ENCODE measurements around the gene TMEM270. TPM values are rescaled to one million over a fixed set of nuclear protein-coding genes. Genes with fewer than 3 reads are reported as not detected.

The TMEM270 gene
- total RNA-seq, 1 experiment from 2014 or later: not detected

DNA sequence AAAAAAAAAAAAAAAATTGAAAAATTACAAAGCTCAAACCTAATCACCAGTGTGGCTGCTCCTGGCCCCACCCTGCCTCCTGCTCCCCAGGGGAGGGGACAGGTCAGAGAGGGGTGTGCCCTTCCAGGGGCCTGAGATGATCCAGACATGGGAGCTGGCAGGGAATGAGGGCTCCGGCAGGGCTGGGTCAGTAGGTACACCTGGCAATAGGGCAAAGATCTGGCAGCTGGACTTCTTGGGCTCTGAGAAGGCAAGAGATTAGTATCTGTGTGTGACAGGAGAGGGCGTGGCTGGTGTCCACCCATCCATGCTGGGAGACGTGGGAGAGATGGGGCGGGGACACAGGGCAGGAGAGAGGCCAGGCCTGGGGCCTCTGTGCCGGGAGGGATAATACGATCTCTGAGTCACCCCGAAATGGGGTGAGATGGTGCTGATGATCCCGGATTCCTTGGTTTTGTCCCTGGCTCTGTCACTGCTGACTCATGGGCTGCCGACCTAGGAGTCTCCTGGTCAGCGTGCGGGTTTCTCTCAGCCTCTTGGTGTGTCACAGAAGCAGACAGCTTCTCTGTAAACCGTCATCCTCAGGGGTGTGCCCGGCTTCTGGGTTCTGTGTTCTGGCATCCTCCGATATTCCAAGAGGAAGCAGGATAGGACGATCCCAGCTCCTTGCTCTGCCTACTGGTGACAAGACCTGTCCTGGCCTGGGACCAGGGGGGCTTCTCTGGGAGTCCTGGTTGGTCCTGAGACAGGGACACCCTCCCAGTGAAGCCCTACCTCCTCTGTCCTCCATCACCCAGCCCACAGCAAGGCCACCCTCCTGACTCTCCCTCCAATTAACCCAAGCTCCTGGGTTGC lies 38.4 kb upstream of the TMEM270 start:
- H3K4me1 ChIP-seq: peaks cover 32% of the 10 kb centered on the region
- ChIA-PET CTCF (interaction anchor here (0.9 kb wide), 1 partner anchor 33 kb away, joined by 3 read pairs; no protein-coding TSS in a partner anchor), POLR2A (interaction anchor here (0.9 to 1.0 kb wide), 2 partner anchors 30 to 52 kb away, joined by 3 read pairs; partner anchors contain the start of gene CLDN3)
- no TSS peak for BruUV-seq (replicated peaks)
- H3K27me3 Mint-ChIP-seq (ENCODE audit: insufficient read depth, unreplicated experiment): no peaks in the 10 kb centered on the region
- H3K4me3 Mint-ChIP-seq (ENCODE audit: unreplicated experiment): peak overlapping the region; percentile 58
- H3K27ac Mint-ChIP-seq (ENCODE audit: unreplicated experiment): peak overlapping the region; percentile 84
- intact Hi-C loops (cut with micrococcal nuclease; ENCODE audit: unreplicated experiment): loop anchor here (1.0 kb wide), 1 partner anchor 8 kb away; the partner anchor contains the start of gene CLDN4
- peaks cover 6% of the 10 kb centered on the region for H3K36me3 Mint-ChIP-seq (ENCODE audit: insufficient read depth, unreplicated experiment)
- H3K4me3 ChIP-seq (ENCODE audit: low read depth, low read length): no peak overlapping the region
- peaks cover 36% of the 10 kb centered on the region for H3K4me1 Mint-ChIP-seq (ENCODE audit: low read depth, unreplicated experiment)
- DNase-seq: peak; percentile 81 to 94
- H3K36me3 ChIP-seq (ENCODE audit: control insufficient read depth, insufficient read depth, low read length): no peaks in the 10 kb centered on the region
- H3K27me3 ChIP-seq (replicated peaks; ENCODE audit: control insufficient read depth, insufficient read depth, low read length): no peaks in the 10 kb centered on the region
- TF ChIP-seq, protein P1, sequence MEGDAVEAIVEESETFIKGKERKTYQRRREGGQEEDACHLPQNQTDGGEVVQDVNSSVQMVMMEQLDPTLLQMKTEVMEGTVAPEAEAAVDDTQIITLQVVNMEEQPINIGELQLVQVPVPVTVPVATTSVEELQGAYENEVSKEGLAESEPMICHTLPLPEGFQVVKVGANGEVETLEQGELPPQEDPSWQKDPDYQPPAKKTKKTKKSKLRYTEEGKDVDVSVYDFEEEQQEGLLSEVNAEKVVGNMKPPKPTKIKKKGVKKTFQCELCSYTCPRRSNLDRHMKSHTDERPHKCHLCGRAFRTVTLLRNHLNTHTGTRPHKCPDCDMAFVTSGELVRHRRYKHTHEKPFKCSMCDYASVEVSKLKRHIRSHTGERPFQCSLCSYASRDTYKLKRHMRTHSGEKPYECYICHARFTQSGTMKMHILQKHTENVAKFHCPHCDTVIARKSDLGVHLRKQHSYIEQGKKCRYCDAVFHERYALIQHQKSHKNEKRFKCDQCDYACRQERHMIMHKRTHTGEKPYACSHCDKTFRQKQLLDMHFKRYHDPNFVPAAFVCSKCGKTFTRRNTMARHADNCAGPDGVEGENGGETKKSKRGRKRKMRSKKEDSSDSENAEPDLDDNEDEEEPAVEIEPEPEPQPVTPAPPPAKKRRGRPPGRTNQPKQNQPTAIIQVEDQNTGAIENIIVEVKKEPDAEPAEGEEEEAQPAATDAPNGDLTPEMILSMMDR (IDR thresholded peaks at IDR 0.05; ENCODE audit: insufficient read depth in 1 of 2, low read depth in 1 of 2, low read length in 1 of 2, severe bottlenecking in 1 of 2, unreplicated experiment in 1 of 2): no peak
- no peaks in the 10 kb centered on the region for H3K9me3 ChIP-seq
- no peaks in the 10 kb centered on the region for H3K9me3 Mint-ChIP-seq (ENCODE audit: unreplicated experiment)

GRCh38 chr7:73823257-73823656 lies 37.7 kb upstream of the TMEM270 start:
- no peaks in the 10 kb centered on the region for H3K9me3 ChIP-seq
- H3K4me1 ChIP-seq: peaks cover 34% of the 10 kb centered on the region
- intact Hi-C loops (cut with micrococcal nuclease; ENCODE audit: unreplicated experiment): no loop called here
- TF ChIP-seq, protein P1 (IDR thresholded peaks at IDR 0.05; ENCODE audit: insufficient read depth in 1 of 2, low read depth in 1 of 2, low read length in 1 of 2, severe bottlenecking in 1 of 2, unreplicated experiment in 1 of 2): no peak
- no peaks in the 10 kb centered on the region for H3K27me3 ChIP-seq (replicated peaks; ENCODE audit: control insufficient read depth, insufficient read depth, low read length)
- Mint-ChIP-seq H3K9me3 (ENCODE audit: unreplicated experiment) (no peaks in the 10 kb centered on the region), H3K36me3 (ENCODE audit: insufficient read depth, unreplicated experiment) (peaks cover 6% of the 10 kb centered on the region), H3K27me3 (ENCODE audit: insufficient read depth, unreplicated experiment) (no peaks in the 10 kb centered on the region), H3K4me1 (ENCODE audit: low read depth, unreplicated experiment) (peaks cover 43% of the 10 kb centered on the region), H3K4me3 (ENCODE audit: unreplicated experiment) (peak overlapping the region; percentile 58), H3K27ac (ENCODE audit: unreplicated experiment) (peak overlapping the region; percentile 84)
- no peak overlapping the region for H3K4me3 ChIP-seq (ENCODE audit: low read depth, low read length)
- no peaks in the 10 kb centered on the region for H3K36me3 ChIP-seq (ENCODE audit: control insufficient read depth, insufficient read depth, low read length)
- DNase-seq: peak in 1 of 2 experiments; percentile 13
- ChIA-PET CTCF (interaction anchor here (0.6 kb wide), 1 partner anchor 25 kb away, joined by 4 read pairs; no protein-coding TSS in a partner anchor), POLR2A (interaction anchor here (0.9 kb wide), 1 partner anchor 53 kb away, joined by 3 read pairs; the partner anchor contains the start of gene CLDN3)
- BruUV-seq (replicated peaks): no TSS peak

GRCh38 chr7:73823873-73824592 lies 36.9 kb upstream of the TMEM270 start:
- Histone ChIP-seq H3K9me3 (no peaks in the 10 kb centered on the region), H3K4me3 (ENCODE audit: low read depth, low read length) (no peak overlapping the region), H3K36me3 (ENCODE audit: control insufficient read depth, insufficient read depth, low read length) (no peaks in the 10 kb centered on the region), H3K27me3 (replicated peaks; ENCODE audit: control insufficient read depth, insufficient read depth, low read length) (no peaks in the 10 kb centered on the region), H3K4me1 (peaks cover 40% of the 10 kb centered on the region)
- no peak overlapping the region for H3K4me3 Mint-ChIP-seq (ENCODE audit: unreplicated experiment)
- peaks cover 51% of the 10 kb centered on the region for H3K4me1 Mint-ChIP-seq (ENCODE audit: low read depth, unreplicated experiment)
- intact Hi-C loops (cut with micrococcal nuclease; ENCODE audit: unreplicated experiment): no loop called here
- peak overlapping the region; percentile 84 for H3K27ac Mint-ChIP-seq (ENCODE audit: unreplicated experiment)
- TF ChIP-seq, protein P1 (IDR thresholded peaks at IDR 0.05; ENCODE audit: insufficient read depth in 1 of 2, low read depth in 1 of 2, low read length in 1 of 2, severe bottlenecking in 1 of 2, unreplicated experiment in 1 of 2): no peak
- CTCF ChIA-PET: interaction anchor here (0.6 kb wide), 1 partner anchor 26 kb away, joined by 4 read pairs; no protein-coding TSS in a partner anchor
- H3K36me3 Mint-ChIP-seq (ENCODE audit: insufficient read depth, unreplicated experiment): peaks cover 6% of the 10 kb centered on the region
- no peaks in the 10 kb centered on the region for H3K9me3 Mint-ChIP-seq (ENCODE audit: unreplicated experiment)
- POLR2A ChIA-PET: no interaction called here
- DNase-seq: peak in 1 of 2 experiments; percentile 27
- no peaks in the 10 kb centered on the region for H3K27me3 Mint-ChIP-seq (ENCODE audit: insufficient read depth, unreplicated experiment)
- no TSS peak for BruUV-seq (replicated peaks)

All from Caco-2 (cell line).